BLaER1 (cell line): ENCODE measurements around the gene DRGX.

Experiments
- H3K27ac ChIP-seq: shearing (Covaris generic); formaldehyde crosslinking; 2 replicates; pipeline ENCODE4 v1.8.1; 2022
- H3K27me3 ChIP-seq: shearing (Covaris generic); formaldehyde crosslinking; 2 replicates; pipeline ENCODE4 v1.8.1; 2022
- H3K36me3 ChIP-seq: shearing (Covaris generic); formaldehyde crosslinking; 2 replicates; pipeline ENCODE4 v1.8.1; 2022
- H3K4me1 ChIP-seq: shearing (Covaris generic); formaldehyde crosslinking; 2 replicates; pipeline ENCODE4 v1.8.1; 2022
- H3K4me2 ChIP-seq: shearing (Covaris generic); formaldehyde crosslinking; 2 replicates; pipeline ENCODE4 v1.8.1; 2022
- H3K4me3 ChIP-seq: shearing (Covaris generic); formaldehyde crosslinking; 2 replicates; pipeline ENCODE4 v1.8.1; 2022
- H3K9ac ChIP-seq: shearing (Covaris generic); formaldehyde crosslinking; 2 replicates; pipeline ENCODE4 v1.8.1; 2022
- H3K9me3 ChIP-seq: shearing (Covaris generic); formaldehyde crosslinking; 2 replicates; pipeline ENCODE4 v1.8.1; 2022
- H4K20me1 ChIP-seq: shearing (Covaris generic); formaldehyde crosslinking; 2 replicates; pipeline ENCODE4 v1.8.1; 2022
- Cebpa-rat ChIP-seq: shearing (Covaris generic); IDR thresholded peaks from 2 replicates; pipeline ENCODE4 v1.8.1; 2022

Gene DRGX

GRCh38 chr10:49323171-49323895, 72.6 kb downstream of the DRGX start:
- Histone ChIP-seq H3K9ac (no peak overlapping the region), H3K4me2 (no peak overlapping the region), H4K20me1 (no peaks in the 10 kb centered on the region), H3K9me3 (no peaks in the 10 kb centered on the region), H3K36me3 (no peaks in the 10 kb centered on the region), H3K4me3 (no peak overlapping the region), H3K27ac (no peak overlapping the region), H3K27me3 (no peaks in the 10 kb centered on the region), H3K4me1 (no peaks in the 10 kb centered on the region)
- no peak for TF ChIP-seq Cebpa-rat

- no peaks in the 10 kb centered on the region for H3K9me3 ChIP-seq
- no peak for TF ChIP-seq Cebpa-rat
- H3K4me2 ChIP-seq = no peak overlapping the region
- no peaks in the 10 kb centered on the region for H3K4me1 ChIP-seq
- H3K27me3 ChIP-seq = no peaks in the 10 kb centered on the region
- H3K27ac ChIP-seq = no peak overlapping the region
- H3K4me3 ChIP-seq = no peak overlapping the region
- no peaks in the 10 kb centered on the region for H3K36me3 ChIP-seq
- no peak overlapping the region for H3K9ac ChIP-seq
- H4K20me1 ChIP-seq = no peaks in the 10 kb centered on the region
Observed at GRCh38 chr10:49322371-49323170, 73.3 kb downstream of the DRGX start.

GRCh38 chr10:49321021-49321420, 74.9 kb downstream of the DRGX start:
- Histone ChIP-seq H3K36me3 (no peaks in the 10 kb centered on the region), H3K27me3 (no peaks in the 10 kb centered on the region), H3K4me1 (no peaks in the 10 kb centered on the region), H3K4me3 (no peak overlapping the region), H3K4me2 (no peak overlapping the region), H3K9ac (no peak overlapping the region), H3K9me3 (no peaks in the 10 kb centered on the region), H4K20me1 (no peaks in the 10 kb centered on the region), H3K27ac (no peak overlapping the region)
- TF ChIP-seq Cebpa-rat = no peak

GRCh38 chr10:49320191-49320590, 75.7 kb downstream of the DRGX start:
- H3K27ac ChIP-seq = no peak overlapping the region
- H4K20me1 ChIP-seq = no peaks in the 10 kb centered on the region
- H3K9ac ChIP-seq = no peak overlapping the region
- no peaks in the 10 kb centered on the region for H3K4me1 ChIP-seq
- H3K36me3 ChIP-seq = no peaks in the 10 kb centered on the region
- TF ChIP-seq Cebpa-rat = no peak
- no peak overlapping the region for H3K4me2 ChIP-seq
- H3K27me3 ChIP-seq = no peaks in the 10 kb centered on the region
- H3K9me3 ChIP-seq = no peaks in the 10 kb centered on the region
- H3K4me3 ChIP-seq = no peak overlapping the region

GRCh38 chr10:49319206-49319605, 76.7 kb downstream of the DRGX start:
- no peaks in the 10 kb centered on the region for H3K9me3 ChIP-seq
- H3K9ac ChIP-seq = no peak overlapping the region
- no peak for TF ChIP-seq Cebpa-rat
- H3K4me1 ChIP-seq = no peaks in the 10 kb centered on the region
- H3K36me3 ChIP-seq = no peaks in the 10 kb centered on the region
- H3K27ac ChIP-seq = no peak overlapping the region
- no peak overlapping the region for H3K4me3 ChIP-seq
- H4K20me1 ChIP-seq = no peaks in the 10 kb centered on the region
- no peak overlapping the region for H3K4me2 ChIP-seq
- H3K27me3 ChIP-seq = no peaks in the 10 kb centered on the region

GRCh38 chr10:49318755-49319154, 77.1 kb downstream of the DRGX start:
- no peaks in the 10 kb centered on the region for H3K36me3 ChIP-seq
- no peaks in the 10 kb centered on the region for H3K27me3 ChIP-seq
- no peak for TF ChIP-seq Cebpa-rat
- H3K27ac ChIP-seq = no peak overlapping the region
- H3K9me3 ChIP-seq = no peaks in the 10 kb centered on the region
- no peak overlapping the region for H3K4me3 ChIP-seq
- H3K9ac ChIP-seq = no peak overlapping the region
- H3K4me2 ChIP-seq = no peak overlapping the region
- H4K20me1 ChIP-seq = no peaks in the 10 kb centered on the region
- peaks cover 1% of the 10 kb centered on the region; the same call in 1 of the 2 replicates for H3K4me1 ChIP-seq

- TF ChIP-seq Cebpa-rat = no peak
- H3K4me2 ChIP-seq = no peak overlapping the region
- H3K4me3 ChIP-seq = no peak overlapping the region
- H3K36me3 ChIP-seq = no peaks in the 10 kb centered on the region
- peaks cover 5% of the 10 kb centered on the region; the same call in 1 of the 2 replicates for H3K4me1 ChIP-seq
- no peak overlapping the region for H3K9ac ChIP-seq
- H3K9me3 ChIP-seq = no peaks in the 10 kb centered on the region
- H4K20me1 ChIP-seq = no peaks in the 10 kb centered on the region
- no peaks in the 10 kb centered on the region for H3K27me3 ChIP-seq
- H3K27ac ChIP-seq = no peak overlapping the region
Observed at GRCh38 chr10:49318028-49318427, 77.9 kb downstream of the DRGX start.

- H4K20me1 ChIP-seq = 0 out of 2 replicates have a peak, but pooled peaks cover 4% of the 10 kb centered on the region
- H3K4me1 ChIP-seq = peaks cover 25% of the 10 kb centered on the region
- H3K9me3 ChIP-seq = no peaks in the 10 kb centered on the region
- no peak overlapping the region for H3K27ac ChIP-seq
- no peak overlapping the region for H3K9ac ChIP-seq
- no peak for TF ChIP-seq Cebpa-rat
- no peaks in the 10 kb centered on the region for H3K27me3 ChIP-seq
- H3K4me2 ChIP-seq = no peak overlapping the region
- no peak overlapping the region for H3K4me3 ChIP-seq
- no peaks in the 10 kb centered on the region for H3K36me3 ChIP-seq
Observed at GRCh38 chr10:49314806-49315205, 81.1 kb downstream of the DRGX start.
